GM12865 (cell line): ENCODE data around the gene CYGB.

Experiments
- DNase-seq: peaks from one replicate; pipeline ENCODE4 v3.0.0; 2010; ENCODE audit warnings: low read depth
- H3K4me3 ChIP-seq: 2 replicates; pipeline ENCODE4 v1.5.1; 2011; ENCODE audit warnings: mild to moderate bottlenecking, low read depth, low read length, control low read depth
- CTCF ChIP-seq: IDR thresholded peaks from 2 replicates; pipeline ENCODE4 v1.5.1; 2011; ENCODE audit warnings: low read length, control low read depth, low read depth, inconsistent platforms; ENCODE audit not compliant: insufficient read depth; ENCODE audit errors: missing control alignments

Gene CYGB

DNA sequence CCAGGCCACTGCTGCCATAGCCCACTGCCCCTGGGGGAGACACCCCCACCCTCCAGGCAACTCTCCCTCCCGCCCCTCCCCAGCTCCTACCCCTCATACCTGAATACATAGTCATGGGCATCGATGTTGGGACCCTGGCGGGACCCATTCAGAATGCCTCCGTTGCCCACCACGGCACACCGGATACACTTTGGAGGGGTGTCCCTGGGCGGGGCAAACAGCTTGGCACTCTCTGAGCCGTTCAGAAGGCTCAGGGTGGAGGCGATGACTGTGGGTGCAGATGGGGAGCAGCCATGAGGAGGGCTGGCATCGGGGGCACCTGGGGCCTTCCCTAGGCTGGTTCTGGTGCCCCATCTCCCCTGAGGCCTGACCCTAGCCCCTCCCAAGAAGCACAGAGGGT lies 35.6 kb upstream of the CYGB start:
- no peak overlapping the region for H3K4me3 ChIP-seq
- DNase-seq: no peak
- TF ChIP-seq CTCF: no peak

GRCh38 chr17:76572201-76572910 lies 34.8 kb upstream of the CYGB start:
- TF ChIP-seq CTCF: no peak
- DNase-seq: no peak
- no peak overlapping the region for H3K4me3 ChIP-seq

GRCh38 chr17:76570877-76571471 lies 33.5 kb upstream of the CYGB start:
- no peak for DNase-seq
- TF ChIP-seq CTCF: no peak
- no peak overlapping the region for H3K4me3 ChIP-seq

- H3K4me3 ChIP-seq: no peak overlapping the region
- TF ChIP-seq CTCF: no peak
- no peak for DNase-seq
Measured at GRCh38 chr17:76570457-76570856, 32.9 kb upstream of the CYGB start.

- DNase-seq: no peak
- TF ChIP-seq CTCF: no peak
- no peak overlapping the region for H3K4me3 ChIP-seq
Measured at GRCh38 chr17:76569607-76570279, 32.2 kb upstream of the CYGB start.

DNA sequence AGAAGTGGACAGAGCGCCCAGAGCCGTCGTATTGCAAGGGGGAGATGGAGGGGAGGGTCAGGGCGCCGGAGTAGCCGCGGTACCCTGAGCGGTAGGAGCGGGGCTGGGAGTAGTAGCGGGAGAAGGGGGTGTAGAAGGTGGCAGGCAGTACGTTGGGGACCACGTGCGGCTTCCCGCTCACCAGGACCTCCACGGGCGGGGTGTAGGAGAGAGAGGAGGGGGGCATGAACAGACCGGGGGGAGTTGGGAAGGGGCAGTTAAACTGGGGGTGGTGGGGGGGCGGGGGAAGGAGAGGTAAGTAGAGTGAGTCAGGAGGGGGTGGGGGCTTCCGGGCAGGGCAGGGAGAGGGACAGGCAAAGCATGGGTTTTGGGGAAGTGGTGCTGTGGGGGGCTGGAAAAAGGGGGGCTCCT lies 31.3 kb upstream of the CYGB start:
- no peak overlapping the region for H3K4me3 ChIP-seq
- DNase-seq: no peak
- no peak for TF ChIP-seq CTCF
